ENCODE results near the gene C9orf72. TPM values are rescaled to one million over a fixed set of nuclear protein-coding genes. Genes with fewer than 3 reads are reported as not detected.

The C9orf72 gene
- total RNA-seq, 2 experiments from 2014 or later: 7.0 to 7.3 TPM

DNA sequence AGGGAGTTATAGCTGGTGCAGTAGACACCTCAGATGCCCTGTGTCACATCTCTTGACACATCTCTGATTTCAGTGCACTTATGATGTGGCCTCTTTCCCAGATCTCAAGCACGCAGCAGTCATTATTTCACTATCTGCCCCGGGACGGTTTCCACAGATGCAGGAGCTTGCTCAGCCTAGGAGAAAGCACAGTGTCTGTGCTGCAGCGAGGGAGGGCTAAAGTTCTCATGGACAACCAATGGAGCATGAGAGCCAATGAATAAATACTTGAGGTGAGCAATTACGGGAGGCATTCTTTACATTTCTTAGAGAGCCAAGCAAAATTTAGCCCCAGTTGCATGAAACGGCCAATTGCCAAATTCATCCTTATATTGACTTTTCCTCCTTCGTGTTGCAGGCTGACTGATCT, 36.2 kb downstream of the C9orf72 start:
- DNase-seq: no peak
- Mint-ChIP-seq H3K9me3 (no peaks in the 10 kb centered on the region), H3K27ac (no peak overlapping the region), H3K4me1 (ENCODE audit: low read depth) (no peaks in the 10 kb centered on the region), H3K27me3 (no peaks in the 10 kb centered on the region), H3K36me3 (ENCODE audit: low read depth) (peaks cover 3% of the 10 kb centered on the region), H3K4me3 (no peak overlapping the region)
- TF ChIP-seq, protein P1, sequence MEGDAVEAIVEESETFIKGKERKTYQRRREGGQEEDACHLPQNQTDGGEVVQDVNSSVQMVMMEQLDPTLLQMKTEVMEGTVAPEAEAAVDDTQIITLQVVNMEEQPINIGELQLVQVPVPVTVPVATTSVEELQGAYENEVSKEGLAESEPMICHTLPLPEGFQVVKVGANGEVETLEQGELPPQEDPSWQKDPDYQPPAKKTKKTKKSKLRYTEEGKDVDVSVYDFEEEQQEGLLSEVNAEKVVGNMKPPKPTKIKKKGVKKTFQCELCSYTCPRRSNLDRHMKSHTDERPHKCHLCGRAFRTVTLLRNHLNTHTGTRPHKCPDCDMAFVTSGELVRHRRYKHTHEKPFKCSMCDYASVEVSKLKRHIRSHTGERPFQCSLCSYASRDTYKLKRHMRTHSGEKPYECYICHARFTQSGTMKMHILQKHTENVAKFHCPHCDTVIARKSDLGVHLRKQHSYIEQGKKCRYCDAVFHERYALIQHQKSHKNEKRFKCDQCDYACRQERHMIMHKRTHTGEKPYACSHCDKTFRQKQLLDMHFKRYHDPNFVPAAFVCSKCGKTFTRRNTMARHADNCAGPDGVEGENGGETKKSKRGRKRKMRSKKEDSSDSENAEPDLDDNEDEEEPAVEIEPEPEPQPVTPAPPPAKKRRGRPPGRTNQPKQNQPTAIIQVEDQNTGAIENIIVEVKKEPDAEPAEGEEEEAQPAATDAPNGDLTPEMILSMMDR (IDR thresholded peaks at IDR 0.05): no peak
- ChIA-PET POLR2A (no interaction called here), CTCF (interaction anchor here (1.5 kb wide), 1 partner anchor 10 kb away, joined by 6 read pairs; no protein-coding TSS in a partner anchor)
- intact Hi-C loops (cut with micrococcal nuclease): no loop called here
- ATAC-seq: no peak

GRCh38 chr9:27536168-27536567, 37.1 kb downstream of the C9orf72 start:
- H3K9me3 Mint-ChIP-seq: no peaks in the 10 kb centered on the region
- POLR2A ChIA-PET: no interaction called here
- CTCF ChIA-PET: interaction anchor here (1.5 kb wide), 1 partner anchor 11 kb away, joined by 6 read pairs; no protein-coding TSS in a partner anchor
- H3K4me3 Mint-ChIP-seq: no peak overlapping the region
- TF ChIP-seq, protein P1 (IDR thresholded peaks at IDR 0.05): no peak
- H3K36me3 Mint-ChIP-seq (ENCODE audit: low read depth): no peaks in the 10 kb centered on the region
- DNase-seq (no peak), ATAC-seq (no peak)
- intact Hi-C loops (cut with micrococcal nuclease): no loop called here
- no peaks in the 10 kb centered on the region for H3K4me1 Mint-ChIP-seq (ENCODE audit: low read depth)
- H3K27me3 Mint-ChIP-seq: no peaks in the 10 kb centered on the region
- H3K27ac Mint-ChIP-seq: no peak overlapping the region

- ChIA-PET CTCF (interaction anchor here (0.6 kb wide), 1 partner anchor 19 kb away, joined by 3 read pairs; no protein-coding TSS in a partner anchor), POLR2A (no interaction called here)
- Mint-ChIP-seq H3K27me3 (no peaks in the 10 kb centered on the region), H3K4me1 (ENCODE audit: low read depth) (no peaks in the 10 kb centered on the region), H3K36me3 (ENCODE audit: low read depth) (no peaks in the 10 kb centered on the region), H3K4me3 (no peak overlapping the region), H3K9me3 (no peaks in the 10 kb centered on the region), H3K27ac (no peak overlapping the region)
- intact Hi-C loops (cut with micrococcal nuclease): no loop called here
- TF ChIP-seq, protein P1 (IDR thresholded peaks at IDR 0.05): no peak
- ATAC-seq (peak; percentile 58), DNase-seq (peak; percentile 14)
These were observed 37.6 kb downstream of the C9orf72 start for GRCh38 chr9:27535701-27536118.

GRCh38 chr9:27534658-27535209, 38.5 kb downstream of the C9orf72 start:
- intact Hi-C loops (cut with micrococcal nuclease): no loop called here
- no peak for DNase-seq
- ChIA-PET POLR2A (no interaction called here), CTCF (no interaction called here)
- ATAC-seq: no peak
- Mint-ChIP-seq H3K27me3 (no peaks in the 10 kb centered on the region), H3K4me1 (ENCODE audit: low read depth) (peaks cover 2% of the 10 kb centered on the region), H3K9me3 (no peaks in the 10 kb centered on the region), H3K4me3 (no peak overlapping the region), H3K27ac (no peak overlapping the region), H3K36me3 (ENCODE audit: low read depth) (no peaks in the 10 kb centered on the region)
- TF ChIP-seq, protein P1 (IDR thresholded peaks at IDR 0.05): no peak

DNA sequence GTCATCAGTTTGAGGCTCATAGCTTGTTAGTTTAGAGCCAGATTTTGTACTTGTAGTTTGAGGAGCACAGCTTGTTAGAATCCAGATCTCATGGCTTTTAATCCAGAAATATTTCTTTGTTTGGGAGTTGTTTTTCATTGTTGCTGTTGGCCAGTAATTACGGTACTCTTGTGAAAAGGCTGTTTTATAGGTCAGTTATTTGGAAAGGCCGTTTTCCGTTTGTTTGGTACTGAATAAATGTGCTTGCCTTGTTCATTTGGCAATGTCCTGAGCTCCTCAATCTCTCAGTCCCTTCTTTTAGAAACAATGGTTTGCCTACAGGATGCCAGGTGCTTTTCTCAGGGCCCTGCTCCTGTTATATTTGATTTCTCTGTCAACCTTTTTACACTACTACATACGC, 39.1 kb downstream of the C9orf72 start:
- POLR2A ChIA-PET: no interaction called here
- no peak for DNase-seq

More for the DNA sequence above, 39.1 kb downstream of the C9orf72 start:
- intact Hi-C loops (cut with micrococcal nuclease): no loop called here
- no peaks in the 10 kb centered on the region for H3K36me3 Mint-ChIP-seq (ENCODE audit: low read depth)
- no peak overlapping the region for H3K4me3 Mint-ChIP-seq
- ATAC-seq: no peak
- TF ChIP-seq, protein P1 (IDR thresholded peaks at IDR 0.05): no peak
- CTCF ChIA-PET: interaction anchor here (2.1 kb wide), 1 partner anchor 201 kb away, joined by 7 read pairs; no protein-coding TSS in a partner anchor
- H3K4me1 Mint-ChIP-seq (ENCODE audit: low read depth): peaks cover 3% of the 10 kb centered on the region
- no peaks in the 10 kb centered on the region for H3K9me3 Mint-ChIP-seq
- no peak overlapping the region for H3K27ac Mint-ChIP-seq
- H3K27me3 Mint-ChIP-seq: no peaks in the 10 kb centered on the region

Data from activated CD8-positive, alpha-beta T cell treated with anti-CD3 and anti-CD28 coated beads for 36 hours (primary cell).